ENCODE results near the gene ZMYND19.
"Not testable (repeated sequence)": the region's sequence is repeated elsewhere in the genome, so short reads cannot be mapped to it uniquely, and the experiment has no call there.

Gene ZMYND19

DNA sequence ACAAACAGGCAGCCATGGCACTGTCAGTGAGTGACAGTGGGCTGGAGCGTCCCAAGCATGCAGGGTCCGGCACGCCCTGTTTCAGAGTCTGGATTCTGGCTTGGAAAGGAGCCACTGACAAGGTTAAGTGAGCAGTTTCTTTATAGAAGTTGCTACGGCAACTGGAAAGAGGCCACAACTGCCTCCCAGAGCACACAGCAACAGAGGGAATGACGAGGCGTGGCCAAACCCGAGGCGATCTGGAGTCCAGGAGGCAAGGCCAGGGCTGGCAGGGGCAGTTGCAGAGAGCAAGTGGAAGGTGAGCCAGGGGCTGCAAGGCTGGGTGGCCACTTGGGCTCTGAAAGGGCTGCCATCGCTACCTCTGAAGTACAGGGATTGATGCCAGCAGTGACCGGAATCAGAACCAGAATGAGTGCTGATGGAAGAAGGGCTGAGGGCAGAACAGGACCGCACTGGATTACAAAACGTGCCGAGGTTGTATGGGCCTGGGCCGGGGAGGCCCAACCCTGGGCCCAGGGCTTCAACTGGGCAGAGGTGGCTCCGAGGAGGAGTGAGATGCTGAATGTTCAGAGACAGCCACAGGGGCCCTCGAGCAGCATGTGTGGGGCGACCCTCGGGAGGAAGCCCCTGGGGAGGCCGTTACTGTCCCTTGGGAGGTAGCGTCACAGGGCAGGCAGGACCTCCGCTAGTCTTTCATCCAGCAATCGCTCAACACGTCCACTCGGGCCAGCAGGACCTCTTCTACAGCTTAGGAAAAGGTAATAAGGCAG, 34.1 kb downstream of the ZMYND19 start:
- no peak overlapping the region for H2AFZ ChIP-seq (ENCODE audit: low read length)
- H3K79me2 ChIP-seq (ENCODE audit: low read length): peaks cover 15% of the 10 kb centered on the region
- no peaks in the 10 kb centered on the region for H3K27me3 ChIP-seq (replicated peaks; ENCODE audit: insufficient read depth, low read length)
- peaks cover 17% of the 10 kb centered on the region for H3F3A ChIP-seq (ENCODE audit: insufficient read depth, low read length)
- H3K9me3 ChIP-seq (replicated peaks; ENCODE audit: insufficient read depth, low read length): no peaks in the 10 kb centered on the region
- no peak overlapping the region for H3K9ac ChIP-seq (ENCODE audit: low read length)
- no peak overlapping the region for H3K27ac ChIP-seq (ENCODE audit: low read length)
- H3K4me1 ChIP-seq (ENCODE audit: low read length): no peaks in the 10 kb centered on the region
- TF ChIP-seq EZH2 (optimal IDR thresholded peaks at IDR 0.05; ENCODE audit: low read depth, low read length) (no peak), EZH2phosphoT487 (IDR thresholded peaks at IDR 0.05; ENCODE audit: low read length) (no peak)
- TF ChIP-seq, protein P1, sequence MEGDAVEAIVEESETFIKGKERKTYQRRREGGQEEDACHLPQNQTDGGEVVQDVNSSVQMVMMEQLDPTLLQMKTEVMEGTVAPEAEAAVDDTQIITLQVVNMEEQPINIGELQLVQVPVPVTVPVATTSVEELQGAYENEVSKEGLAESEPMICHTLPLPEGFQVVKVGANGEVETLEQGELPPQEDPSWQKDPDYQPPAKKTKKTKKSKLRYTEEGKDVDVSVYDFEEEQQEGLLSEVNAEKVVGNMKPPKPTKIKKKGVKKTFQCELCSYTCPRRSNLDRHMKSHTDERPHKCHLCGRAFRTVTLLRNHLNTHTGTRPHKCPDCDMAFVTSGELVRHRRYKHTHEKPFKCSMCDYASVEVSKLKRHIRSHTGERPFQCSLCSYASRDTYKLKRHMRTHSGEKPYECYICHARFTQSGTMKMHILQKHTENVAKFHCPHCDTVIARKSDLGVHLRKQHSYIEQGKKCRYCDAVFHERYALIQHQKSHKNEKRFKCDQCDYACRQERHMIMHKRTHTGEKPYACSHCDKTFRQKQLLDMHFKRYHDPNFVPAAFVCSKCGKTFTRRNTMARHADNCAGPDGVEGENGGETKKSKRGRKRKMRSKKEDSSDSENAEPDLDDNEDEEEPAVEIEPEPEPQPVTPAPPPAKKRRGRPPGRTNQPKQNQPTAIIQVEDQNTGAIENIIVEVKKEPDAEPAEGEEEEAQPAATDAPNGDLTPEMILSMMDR (IDR thresholded peaks at IDR 0.05; ENCODE audit: low read length): no peak
- H3K4me2 ChIP-seq (ENCODE audit: low read depth, low read length): no peak overlapping the region
- DNase-seq: no peak
- no peaks in the 10 kb centered on the region for H3K9me2 ChIP-seq (replicated peaks; ENCODE audit: insufficient read depth, low read length)
- no peaks in the 10 kb centered on the region; the same call in 1 of the 2 replicates for H4K20me1 ChIP-seq (ENCODE audit: insufficient read depth, low read length)
- no peak overlapping the region for H3K4me3 ChIP-seq (ENCODE audit: low read length)
- H3K36me3 ChIP-seq (replicated peaks; ENCODE audit: insufficient read depth, low read length): no peaks in the 10 kb centered on the region; the same call in 1 of the 2 replicates

DNA sequence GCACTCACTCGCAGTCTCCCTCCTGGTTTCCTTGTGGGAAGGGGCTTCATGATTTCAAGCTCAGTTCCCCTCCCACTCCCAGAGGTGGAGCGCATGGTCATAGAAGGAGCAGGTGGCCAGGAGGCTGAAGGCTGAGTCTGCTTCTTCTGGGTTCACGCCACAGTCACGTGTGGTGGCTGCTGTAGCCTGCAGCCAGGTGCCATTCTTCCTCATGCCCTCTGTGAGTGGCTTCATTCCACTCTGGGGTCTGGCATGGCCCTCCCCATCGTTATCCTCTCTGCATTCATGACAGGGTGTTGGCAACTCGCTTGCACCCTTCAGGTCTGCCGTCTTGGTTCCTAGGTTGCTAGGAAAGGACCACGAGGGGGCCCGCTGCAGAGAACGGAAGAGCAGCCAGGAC, 35.1 kb downstream of the ZMYND19 start:
- no peaks in the 10 kb centered on the region for H3K9me2 ChIP-seq (replicated peaks; ENCODE audit: insufficient read depth, low read length)
- H3K4me3 ChIP-seq (ENCODE audit: low read length): no peak overlapping the region
- H3K36me3 ChIP-seq (replicated peaks; ENCODE audit: insufficient read depth, low read length): no peaks in the 10 kb centered on the region; the same call in 1 of the 2 replicates
- no peaks in the 10 kb centered on the region; the same call in 1 of the 2 replicates for H4K20me1 ChIP-seq (ENCODE audit: insufficient read depth, low read length)
- peaks cover 15% of the 10 kb centered on the region for H3K79me2 ChIP-seq (ENCODE audit: low read length)
- H3K4me1 ChIP-seq (ENCODE audit: low read length): no peaks in the 10 kb centered on the region
- no peak overlapping the region for H2AFZ ChIP-seq (ENCODE audit: low read length)
- no peak for TF ChIP-seq EZH2 (optimal IDR thresholded peaks at IDR 0.05; ENCODE audit: low read depth, low read length)
- no peak for TF ChIP-seq EZH2phosphoT487 (IDR thresholded peaks at IDR 0.05; ENCODE audit: low read length)
- TF ChIP-seq, protein P1 (IDR thresholded peaks at IDR 0.05; ENCODE audit: low read length): no peak
- no peak overlapping the region for H3K4me2 ChIP-seq (ENCODE audit: low read depth, low read length)
- H3K9me3 ChIP-seq (replicated peaks; ENCODE audit: insufficient read depth, low read length): no peaks in the 10 kb centered on the region
- no peaks in the 10 kb centered on the region for H3K27me3 ChIP-seq (replicated peaks; ENCODE audit: insufficient read depth, low read length)
- no peak for DNase-seq
- no peak overlapping the region for H3K9ac ChIP-seq (ENCODE audit: low read length)
- H3K27ac ChIP-seq (ENCODE audit: low read length): no peak overlapping the region
- peaks cover 18% of the 10 kb centered on the region for H3F3A ChIP-seq (ENCODE audit: insufficient read depth, low read length)

DNA sequence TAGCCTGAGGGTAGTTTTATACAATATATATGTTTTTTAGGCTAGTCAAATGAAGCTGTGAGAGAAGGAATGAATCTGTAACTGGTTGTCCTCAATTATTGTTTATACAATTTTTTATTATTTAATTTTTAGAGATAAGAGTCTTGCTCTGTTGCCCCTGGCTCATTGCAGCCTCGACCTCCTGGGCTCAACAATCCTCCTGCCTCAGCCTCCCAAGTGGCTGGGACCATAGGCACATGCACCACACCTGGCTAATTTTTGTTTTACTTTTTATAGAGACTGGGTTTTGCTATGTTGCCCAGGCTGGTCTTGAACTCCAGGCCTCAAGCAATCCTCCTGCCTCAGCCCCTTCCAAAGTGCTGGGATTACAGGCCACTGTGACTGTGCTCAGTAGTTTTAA, 36.0 kb downstream of the ZMYND19 start:
- Histone ChIP-seq H3K79me2 (ENCODE audit: low read length) (peaks cover 12% of the 10 kb centered on the region), H3K4me1 (ENCODE audit: low read length) (no peaks in the 10 kb centered on the region), H3K9me3 (replicated peaks; ENCODE audit: insufficient read depth, low read length) (no peaks in the 10 kb centered on the region), H3K9ac (ENCODE audit: low read length) (no peak overlapping the region), H3K9me2 (replicated peaks; ENCODE audit: insufficient read depth, low read length) (no peaks in the 10 kb centered on the region), H3K36me3 (replicated peaks; ENCODE audit: insufficient read depth, low read length) (no peaks in the 10 kb centered on the region), H3K27me3 (replicated peaks; ENCODE audit: insufficient read depth, low read length) (no peaks in the 10 kb centered on the region), H2AFZ (ENCODE audit: low read length) (no peak overlapping the region), H3F3A (ENCODE audit: insufficient read depth, low read length) (peaks cover 25% of the 10 kb centered on the region), H3K4me2 (ENCODE audit: low read depth, low read length) (no peak overlapping the region), H3K27ac (ENCODE audit: low read length) (no peak overlapping the region), H4K20me1 (ENCODE audit: insufficient read depth, low read length) (no peaks in the 10 kb centered on the region), H3K4me3 (ENCODE audit: low read length) (no peak overlapping the region)
- no peak for DNase-seq
- TF ChIP-seq EZH2phosphoT487 (IDR thresholded peaks at IDR 0.05; ENCODE audit: low read length) (no peak), EZH2 (optimal IDR thresholded peaks at IDR 0.05; ENCODE audit: low read depth, low read length) (no peak)
- TF ChIP-seq, protein P1 (IDR thresholded peaks at IDR 0.05; ENCODE audit: low read length): no peak

DNA sequence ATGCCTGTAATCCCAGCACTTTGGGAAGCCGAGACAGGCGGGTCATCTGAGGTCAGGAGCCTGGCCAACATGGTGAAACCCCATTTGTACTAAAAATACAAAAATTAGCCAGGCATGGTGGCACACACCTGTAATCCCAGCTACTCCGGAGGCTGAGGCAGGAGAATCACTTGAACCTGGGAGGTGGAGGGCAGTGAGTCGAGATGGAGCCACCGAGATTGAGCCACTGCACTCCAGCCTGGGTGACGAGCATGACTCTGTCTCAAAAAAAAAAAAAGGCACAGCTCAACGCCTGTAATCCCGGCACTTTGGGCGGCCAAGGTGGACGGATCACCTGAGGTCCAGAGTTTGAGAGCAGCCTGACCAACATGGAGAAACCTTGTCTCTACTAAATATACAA, 36.7 kb downstream of the ZMYND19 start:
- not testable (repeated sequence) for DNase-seq

More for the DNA sequence above, 36.7 kb downstream of the ZMYND19 start:
- not testable (repeated sequence) for H3K4me3 ChIP-seq (ENCODE audit: low read length); H3K27me3 ChIP-seq (replicated peaks; ENCODE audit: insufficient read depth, low read length); H2AFZ ChIP-seq (ENCODE audit: low read length); H3K36me3 ChIP-seq (replicated peaks; ENCODE audit: insufficient read depth, low read length); H4K20me1 ChIP-seq (ENCODE audit: insufficient read depth, low read length); H3K4me1 ChIP-seq (ENCODE audit: low read length); H3K9me3 ChIP-seq (replicated peaks; ENCODE audit: insufficient read depth, low read length); H3K27ac ChIP-seq (ENCODE audit: low read length); H3K4me2 ChIP-seq (ENCODE audit: low read depth, low read length); H3K9ac ChIP-seq (ENCODE audit: low read length); H3K9me2 ChIP-seq (replicated peaks; ENCODE audit: insufficient read depth, low read length)
- peaks cover 12% of the 10 kb centered on the region for H3K79me2 ChIP-seq (ENCODE audit: low read length)
- H3F3A ChIP-seq (ENCODE audit: insufficient read depth, low read length): peaks cover 25% of the 10 kb centered on the region

Data from MM.1S (cell line).